Measurements from ENCODE around the gene ICE2. TPM values are rescaled to one million over a fixed set of nuclear protein-coding genes. Genes with fewer than 3 reads are reported as not detected.

ICE2 gene
- total RNA-seq, 2 experiments from 2014 or later = 75.2 to 76.7 TPM

DNA sequence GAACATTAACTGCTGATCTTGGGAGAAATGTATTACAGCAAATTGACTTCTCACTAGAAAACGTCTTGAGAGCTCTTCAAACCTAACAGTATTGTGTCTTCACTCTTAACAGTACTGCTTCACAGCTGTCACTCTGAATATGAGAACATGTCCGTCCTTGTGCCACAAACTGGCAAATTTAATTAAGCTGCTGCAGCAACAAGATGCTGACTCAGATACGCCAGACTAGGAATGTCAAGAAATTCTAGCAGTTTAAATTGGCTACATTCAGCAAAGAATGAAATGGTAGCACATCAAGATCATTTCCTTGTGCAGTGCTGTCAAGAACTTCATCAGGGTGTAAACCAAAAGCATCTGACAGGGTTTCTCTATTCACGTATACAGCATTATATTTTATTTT, 7.6 kb downstream of the ICE2 start:
- intact Hi-C loops (cut with micrococcal nuclease) = loop anchor here (10.0 kb wide), 2 partner anchors 467 to 1923 kb away; partner anchors contain the start of genes FOXB1 and TLN2
- H3K36me3 Mint-ChIP-seq (ENCODE audit: low read depth) = peaks cover 29% of the 10 kb centered on the region
- no peak overlapping the region for H3K27ac Mint-ChIP-seq
- H3K9me3 Mint-ChIP-seq = no peaks in the 10 kb centered on the region
- H3K4me1 Mint-ChIP-seq (ENCODE audit: low read depth) = peaks cover 18% of the 10 kb centered on the region
- no peak overlapping the region for H3K4me3 Mint-ChIP-seq
- CTCF ChIA-PET = interaction anchor here (0.5 to 1.1 kb wide), 2 partner anchors 49 to 113 kb away, joined by 4 to 7 read pairs; no protein-coding TSS in a partner anchor
- DNase-seq = no peak
- no peaks in the 10 kb centered on the region for H3K27me3 Mint-ChIP-seq (ENCODE audit: low read depth)

DNA sequence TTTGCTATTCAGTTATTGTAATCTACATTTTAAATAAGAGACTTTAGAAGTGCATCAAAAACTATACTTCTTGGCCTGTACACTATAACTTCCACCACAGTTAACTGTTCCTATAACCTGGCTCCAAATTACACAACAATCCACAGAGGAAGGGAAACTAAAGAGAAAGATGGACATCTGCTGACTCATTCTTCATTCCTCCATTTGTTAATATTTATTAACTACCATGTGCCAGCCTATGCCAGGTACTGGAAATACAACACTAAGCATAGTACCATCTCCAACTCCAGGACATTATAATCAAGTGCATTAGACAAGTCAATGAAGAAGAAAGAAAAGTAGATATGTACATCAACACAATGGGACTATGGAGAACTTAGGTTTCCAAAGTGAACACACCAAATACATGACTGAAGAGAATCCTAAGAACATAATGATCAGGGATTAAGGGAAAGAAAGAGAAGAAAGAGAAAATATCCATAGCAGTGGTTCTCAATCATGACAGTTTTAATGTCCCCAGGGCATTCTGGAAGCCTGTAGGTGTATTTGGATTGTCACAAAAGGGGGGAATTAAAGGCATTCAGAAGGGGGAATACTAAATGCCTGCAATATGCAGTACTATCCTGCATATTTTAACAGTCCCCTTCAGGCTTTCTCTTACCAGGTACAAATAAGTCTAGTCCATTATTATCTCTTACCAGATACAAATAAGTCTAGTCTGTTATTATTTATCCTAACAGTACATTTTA, 8.9 kb downstream of the ICE2 start:
- intact Hi-C loops (cut with micrococcal nuclease) = loop anchor here (10.0 kb wide), 2 partner anchors 465 to 1925 kb away; partner anchors contain the start of genes FOXB1 and TLN2

GRCh38 chr15:60464836-60465630, 13.9 kb downstream of the ICE2 start:
- intact Hi-C loops (cut with micrococcal nuclease) = no loop called here
- Mint-ChIP-seq H3K4me3 (no peak overlapping the region), H3K4me1 (ENCODE audit: low read depth) (peaks cover 1% of the 10 kb centered on the region), H3K27me3 (ENCODE audit: low read depth) (no peaks in the 10 kb centered on the region), H3K9me3 (no peaks in the 10 kb centered on the region), H3K36me3 (ENCODE audit: low read depth) (peaks cover 28% of the 10 kb centered on the region), H3K27ac (no peak overlapping the region)
- DNase-seq = no peak
- CTCF ChIA-PET = interaction anchor here (0.6 to 0.9 kb wide), 5 partner anchors 9 to 442 kb away, joined by 3 to 6 read pairs (median 4); no protein-coding TSS in a partner anchor

More for the DNA sequence above, 8.9 kb downstream of the ICE2 start:
- Mint-ChIP-seq H3K27ac (no peak overlapping the region), H3K27me3 (ENCODE audit: low read depth) (no peaks in the 10 kb centered on the region), H3K9me3 (no peaks in the 10 kb centered on the region), H3K4me3 (no peak overlapping the region), H3K4me1 (ENCODE audit: low read depth) (peaks cover 14% of the 10 kb centered on the region), H3K36me3 (ENCODE audit: low read depth) (peaks cover 34% of the 10 kb centered on the region)
- CTCF ChIA-PET = interaction anchor here (0.8 kb wide), 1 partner anchor 17 kb away, joined by 3 read pairs; no protein-coding TSS in a partner anchor
- DNase-seq = no peak

DNA sequence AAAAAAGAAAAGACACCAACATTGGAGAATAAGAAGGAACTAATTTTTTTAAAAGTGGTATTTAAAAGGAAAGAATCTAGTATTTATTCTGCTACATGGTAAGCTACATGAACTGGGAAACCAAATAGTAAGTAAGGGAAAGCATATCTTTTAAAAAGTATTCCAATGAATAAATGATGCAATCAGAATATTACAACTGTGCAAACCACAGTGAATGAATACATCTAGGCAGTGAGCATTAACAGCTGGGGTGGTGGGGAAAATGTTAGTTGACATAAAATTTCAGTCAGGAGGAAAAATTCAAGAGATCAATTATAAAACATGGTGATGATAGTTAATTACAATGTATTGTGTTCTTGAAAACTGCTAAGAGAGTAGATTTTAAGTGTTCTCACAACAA, 16.9 kb downstream of the ICE2 start:
- H3K36me3 Mint-ChIP-seq (ENCODE audit: low read depth) = peaks cover 18% of the 10 kb centered on the region
- no peak overlapping the region for H3K4me3 Mint-ChIP-seq
- H3K4me1 Mint-ChIP-seq (ENCODE audit: low read depth) = no peaks in the 10 kb centered on the region
- DNase-seq = no peak
- no peaks in the 10 kb centered on the region for H3K9me3 Mint-ChIP-seq
- no peak overlapping the region for H3K27ac Mint-ChIP-seq
- intact Hi-C loops (cut with micrococcal nuclease) = no loop called here
- H3K27me3 Mint-ChIP-seq (ENCODE audit: low read depth) = no peaks in the 10 kb centered on the region
- CTCF ChIA-PET = no interaction called here

DNA sequence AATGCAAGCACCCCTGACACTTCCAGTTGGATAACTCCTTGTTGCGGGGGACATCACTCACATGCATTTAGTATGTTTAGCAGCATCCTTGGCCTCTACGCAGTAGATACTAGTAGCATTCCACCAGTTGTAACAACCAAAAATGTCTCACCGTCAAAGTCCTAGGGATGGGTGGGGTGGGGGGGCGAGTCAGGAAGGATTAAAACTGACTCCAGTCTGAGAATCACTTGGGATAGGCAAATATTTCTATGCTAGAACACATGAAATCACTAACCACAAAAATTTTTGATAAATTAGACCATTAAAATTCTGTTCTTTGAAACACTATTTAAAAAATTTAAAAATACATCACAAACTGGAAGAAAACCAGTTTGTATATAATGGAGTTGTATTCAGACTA, 18.0 kb downstream of the ICE2 start:
- Mint-ChIP-seq H3K9me3 (no peaks in the 10 kb centered on the region), H3K27me3 (ENCODE audit: low read depth) (no peaks in the 10 kb centered on the region), H3K4me3 (no peak overlapping the region), H3K27ac (no peak overlapping the region), H3K4me1 (ENCODE audit: low read depth) (no peaks in the 10 kb centered on the region), H3K36me3 (ENCODE audit: low read depth) (peaks cover 16% of the 10 kb centered on the region)
- no peak for DNase-seq
- CTCF ChIA-PET = no interaction called here
- intact Hi-C loops (cut with micrococcal nuclease) = no loop called here

DNA sequence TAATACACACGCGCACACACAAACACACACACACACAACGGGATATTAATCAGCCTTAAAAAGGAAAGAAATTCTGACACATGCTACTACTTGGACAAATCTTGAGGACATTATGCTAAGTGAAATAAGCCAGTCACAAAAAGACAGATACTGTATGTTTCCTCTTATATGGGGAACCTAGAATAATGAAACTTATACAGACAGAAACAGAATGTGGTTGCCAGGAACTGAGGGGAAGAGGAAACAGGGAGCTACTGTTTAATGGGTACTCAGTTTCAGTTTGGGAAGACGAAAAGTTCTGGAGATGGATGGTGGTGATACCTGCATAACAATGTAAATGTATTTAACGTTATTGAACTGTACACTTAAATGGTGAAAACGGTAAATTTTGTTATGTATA, 20.2 kb downstream of the ICE2 start:
- intact Hi-C loops (cut with micrococcal nuclease) = no loop called here
- CTCF ChIA-PET = no interaction called here
- Mint-ChIP-seq H3K27me3 (ENCODE audit: low read depth) (no peaks in the 10 kb centered on the region), H3K9me3 (no peaks in the 10 kb centered on the region), H3K27ac (no peak overlapping the region), H3K4me3 (no peak overlapping the region), H3K4me1 (ENCODE audit: low read depth) (no peaks in the 10 kb centered on the region), H3K36me3 (ENCODE audit: low read depth) (peaks cover 20% of the 10 kb centered on the region)
- no peak for DNase-seq

- H3K4me3 Mint-ChIP-seq = no peak overlapping the region
- intact Hi-C loops (cut with micrococcal nuclease) = no loop called here
- peaks cover 19% of the 10 kb centered on the region for H3K36me3 Mint-ChIP-seq (ENCODE audit: low read depth)
- H3K9me3 Mint-ChIP-seq = no peaks in the 10 kb centered on the region
- CTCF ChIA-PET = no interaction called here
- H3K27me3 Mint-ChIP-seq (ENCODE audit: low read depth) = no peaks in the 10 kb centered on the region
- DNase-seq = no peak
- H3K27ac Mint-ChIP-seq = no peak overlapping the region
- no peaks in the 10 kb centered on the region for H3K4me1 Mint-ChIP-seq (ENCODE audit: low read depth)
These were observed 21.0 kb downstream of the ICE2 start for GRCh38 chr15:60457985-60458384.

DNA sequence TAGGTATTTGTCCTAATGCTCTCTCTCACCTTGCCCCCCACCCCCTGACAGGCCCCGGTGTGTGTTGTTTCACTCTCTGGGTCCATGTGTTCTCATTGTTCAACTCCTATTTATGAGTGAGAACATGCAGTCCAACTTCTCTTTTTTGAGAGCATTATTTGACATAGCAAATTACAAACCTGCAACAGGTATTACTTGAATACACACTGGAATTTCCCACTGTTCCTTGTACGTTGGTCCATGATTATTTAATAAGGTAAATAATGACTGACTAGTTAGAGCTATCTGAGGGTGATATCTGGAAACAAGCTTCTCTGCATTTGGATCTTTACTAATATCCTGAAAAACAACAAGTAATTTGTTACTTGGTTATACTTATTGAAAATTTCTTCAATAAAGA, 24.1 kb downstream of the ICE2 start:
- Mint-ChIP-seq H3K36me3 (ENCODE audit: low read depth) (peaks cover 20% of the 10 kb centered on the region), H3K9me3 (no peaks in the 10 kb centered on the region), H3K4me3 (no peak overlapping the region), H3K27me3 (ENCODE audit: low read depth) (no peaks in the 10 kb centered on the region), H3K4me1 (ENCODE audit: low read depth) (no peaks in the 10 kb centered on the region), H3K27ac (no peak overlapping the region)
- DNase-seq = no peak
- intact Hi-C loops (cut with micrococcal nuclease) = no loop called here
- CTCF ChIA-PET = no interaction called here

DNA sequence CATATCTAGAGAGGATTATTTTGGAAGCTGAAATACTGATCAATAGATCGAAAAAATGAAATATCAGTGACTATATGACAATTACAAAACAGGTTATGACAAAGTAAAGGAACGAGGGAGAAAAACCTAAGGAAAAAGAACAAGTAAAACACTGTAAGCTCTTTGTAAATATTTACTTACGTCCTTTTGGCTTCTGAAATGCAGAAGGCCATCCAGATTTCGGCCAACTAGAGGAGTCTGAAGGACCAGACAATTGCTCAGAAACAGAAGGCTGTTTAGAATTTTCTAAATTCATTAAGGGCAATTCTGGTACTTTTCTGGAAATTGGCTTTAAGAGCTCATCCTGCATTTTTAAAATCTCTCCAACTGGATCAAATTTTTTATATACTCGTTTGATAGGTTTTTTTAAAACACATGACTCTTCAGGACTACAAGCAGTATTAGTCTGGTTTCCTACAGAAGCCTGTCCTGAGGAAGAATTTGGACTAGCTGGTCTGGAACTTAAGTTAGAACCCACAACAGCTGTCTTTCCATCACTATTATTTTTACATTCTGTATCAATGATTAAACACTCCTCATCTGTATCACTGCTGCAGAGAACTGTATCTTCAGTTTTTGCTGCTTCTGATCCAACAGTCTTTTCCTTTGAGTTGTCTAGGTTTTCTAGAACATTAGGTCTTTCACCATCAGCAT, 30.1 kb downstream of the ICE2 start:
- Mint-ChIP-seq H3K27ac (no peak overlapping the region), H3K4me1 (ENCODE audit: low read depth) (no peaks in the 10 kb centered on the region), H3K4me3 (no peak overlapping the region), H3K36me3 (ENCODE audit: low read depth) (peaks cover 20% of the 10 kb centered on the region), H3K27me3 (ENCODE audit: low read depth) (no peaks in the 10 kb centered on the region), H3K9me3 (no peaks in the 10 kb centered on the region)
- DNase-seq = no peak
- intact Hi-C loops (cut with micrococcal nuclease) = no loop called here
- CTCF ChIA-PET = interaction anchor here (1.3 to 1.8 kb wide), 2 partner anchors 8 to 89 kb away, joined by 3 to 7 read pairs; no protein-coding TSS in a partner anchor

GRCh38 chr15:60444289-60444912, 34.5 kb downstream of the ICE2 start:
- DNase-seq = no peak
- Mint-ChIP-seq H3K36me3 (ENCODE audit: low read depth) (peaks cover 20% of the 10 kb centered on the region), H3K4me1 (ENCODE audit: low read depth) (no peaks in the 10 kb centered on the region), H3K4me3 (no peak overlapping the region), H3K27me3 (ENCODE audit: low read depth) (no peaks in the 10 kb centered on the region), H3K9me3 (no peaks in the 10 kb centered on the region), H3K27ac (no peak overlapping the region)
- CTCF ChIA-PET = interaction anchor here (0.6 to 5.0 kb wide), 3 partner anchors 83 to 114 kb away, joined by 3 to 29 read pairs (median 6); no protein-coding TSS in a partner anchor
- intact Hi-C loops (cut with micrococcal nuclease) = loop anchor here (2.0 kb wide), 1 partner anchor 86 kb away; no protein-coding TSS in a partner anchor

GRCh38 chr15:60442763-60443162, 36.2 kb downstream of the ICE2 start:
- H3K27ac Mint-ChIP-seq = no peak overlapping the region
- intact Hi-C loops (cut with micrococcal nuclease) = no loop called here
- no peak overlapping the region for H3K4me3 Mint-ChIP-seq
- H3K27me3 Mint-ChIP-seq (ENCODE audit: low read depth) = no peaks in the 10 kb centered on the region
- DNase-seq = no peak
- peaks cover 16% of the 10 kb centered on the region for H3K36me3 Mint-ChIP-seq (ENCODE audit: low read depth)
- CTCF ChIA-PET = interaction anchor here (0.9 to 5.0 kb wide), 3 partner anchors 45 to 84 kb away, joined by 3 to 29 read pairs (median 3); partner anchors contain the start of gene ANXA2
- no peaks in the 10 kb centered on the region for H3K9me3 Mint-ChIP-seq
- no peaks in the 10 kb centered on the region for H3K4me1 Mint-ChIP-seq (ENCODE audit: low read depth)
